GM23338 (cell line): ENCODE measurements around the gene GTF3C2. TPM values are rescaled to one million over a fixed set of nuclear protein-coding genes. Genes with fewer than 3 reads are reported as not detected.

Source experiments
- ATAC-seq: fragments of 200-7000 bp; cut with Tn5 transposase; 3 replicates; pipeline ENCODE4 v1.9.1; 2020
- DNase-seq: peaks from one replicate; pipeline ENCODE4 v3.0.0-alpha.2; 2015; ENCODE audit warnings: low spot score
- H2AFZ ChIP-seq: fragments of 200-600 bp; sonication (generic); 2 replicates; pipeline ENCODE4 v1.8.0; 2016; ENCODE audit warnings: antibody characterized with exemption, mild to moderate bottlenecking, moderate library complexity
- H3F3A ChIP-seq: fragments of 200-600 bp; sonication (generic); replicated peaks from 2 replicates; pipeline ENCODE4 v1.8.0; 2017; ENCODE audit warnings: antibody characterized with exemption, mixed run types, low read depth
- H3K27ac ChIP-seq: fragments of 200-600 bp; sonication (generic); 2 replicates; pipeline ENCODE4 v1.6.1; 2016; ENCODE audit warnings: low read depth
- H3K27me3 ChIP-seq: fragments of 200-600 bp; sonication (generic); 2 replicates; pipeline ENCODE4 v1.8.0; 2016; ENCODE audit warnings: mild to moderate bottlenecking, mixed run types, moderate library complexity; ENCODE audit not compliant: insufficient read depth
- H3K36me3 ChIP-seq: fragments of 200-600 bp; sonication (generic); 2 replicates; pipeline ENCODE4 v1.8.0; 2016; ENCODE audit warnings: mild to moderate bottlenecking; ENCODE audit not compliant: insufficient read depth
- H3K4me1 ChIP-seq: fragments of 200-600 bp; sonication (generic); 2 replicates; pipeline ENCODE4 v1.8.0; 2016; ENCODE audit warnings: mild to moderate bottlenecking, moderate library complexity; ENCODE audit not compliant: insufficient read depth
- H3K4me2 ChIP-seq: fragments of 200-600 bp; sonication (generic); 2 replicates; pipeline ENCODE4 v1.7.1; 2017; ENCODE audit warnings: mixed run types
- H3K4me3 ChIP-seq: fragments of 200-600 bp; sonication (generic); 2 replicates; pipeline ENCODE4 v1.6.1; 2016; ENCODE audit warnings: mixed run types
- H3K79me2 ChIP-seq: fragments of 200-600 bp; sonication (generic); replicated peaks from 2 replicates; pipeline ENCODE4 v1.8.0; 2017; ENCODE audit warnings: mild to moderate bottlenecking; ENCODE audit not compliant: insufficient read depth
- H3K9me2 ChIP-seq: fragments of 200-600 bp; sonication (generic); 2 replicates; pipeline ENCODE4 v1.8.0; 2017; ENCODE audit not compliant: insufficient read depth
- H4K20me1 ChIP-seq: fragments of 200-600 bp; sonication (generic); replicated peaks from 2 replicates; pipeline ENCODE4 v1.8.0; 2017; ENCODE audit warnings: mild to moderate bottlenecking; ENCODE audit not compliant: insufficient read depth
- H3K27ac Mint-ChIP-seq: 2 replicates; pipeline ENCODE4 v1.8.0; 2020; ENCODE audit warnings: inconsistent platforms, mild to moderate bottlenecking, moderate library complexity, mixed read lengths
- H3K27me3 Mint-ChIP-seq: 3 replicates; pipeline ENCODE4 v1.8.0; 2022; ENCODE audit warnings: low read depth, mild to moderate bottlenecking, moderate library complexity, mixed read lengths, inconsistent platforms; ENCODE audit not compliant: insufficient read depth, poor library complexity
- H3K36me3 Mint-ChIP-seq: 3 replicates; pipeline ENCODE4 v1.8.0; 2021; ENCODE audit warnings: low read depth, mild to moderate bottlenecking, inconsistent platforms, moderate library complexity, mixed read lengths
- H3K4me1 Mint-ChIP-seq: 3 replicates; pipeline ENCODE4 v1.8.0; 2020; ENCODE audit warnings: mild to moderate bottlenecking, inconsistent platforms, mixed read lengths
- H3K4me3 Mint-ChIP-seq: 3 replicates; pipeline ENCODE4 v1.8.0; 2021; ENCODE audit warnings: moderate library complexity, mild to moderate bottlenecking, inconsistent platforms, mixed read lengths
- H3K9me3 Mint-ChIP-seq: 3 replicates; pipeline ENCODE4 v1.8.0; 2020; ENCODE audit warnings: moderate library complexity, mild to moderate bottlenecking, inconsistent platforms, mixed read lengths
- CREB1 ChIP-seq: fragments of 250-450 bp; sonication (Bioruptor Pico); IDR thresholded peaks from 2 replicates; pipeline ENCODE4 v1.5.0; 2020; ENCODE audit warnings: low read depth, mild to moderate bottlenecking, moderate library complexity
- CTCF ChIP-seq, 2 experiments: fragments of 200-600 bp in 1 of 2; sonication (generic) in 1 of 2; conservative IDR thresholded peaks; 2 replicates each; pipeline versions ENCODE4 v1.5.1 to v1.6.1; 2016 to 2017; ENCODE audit warnings: antibody characterized with exemption in 2 of 2, low read depth in 2 of 2, mild to moderate bottlenecking in 2 of 2, moderate library complexity in 1 of 2
- ETS1 ChIP-seq: IDR thresholded peaks from 2 replicates; pipeline ENCODE4 v1.6.1; 2016; ENCODE audit warnings: antibody characterized with exemption
- EZH2phosphoT487 ChIP-seq: fragments of 200-600 bp; sonication (generic); IDR thresholded peaks from one replicate; pipeline ENCODE4 v1.8.1; 2018; ENCODE audit warnings: antibody characterized with exemption; ENCODE audit not compliant: unreplicated experiment
- JUNB ChIP-seq: IDR thresholded peaks from one replicate; pipeline ENCODE4 v1.6.1; 2016; ENCODE audit warnings: antibody characterized with exemption; ENCODE audit not compliant: unreplicated experiment
- NANOG ChIP-seq: IDR thresholded peaks from 2 replicates; pipeline ENCODE4 v1.6.1; 2016; ENCODE audit warnings: antibody characterized with exemption, borderline replicate concordance
- POLR2AphosphoS5 ChIP-seq: IDR thresholded peaks from 2 replicates; pipeline ENCODE4 v1.6.1; 2016; ENCODE audit warnings: antibody characterized with exemption, low read depth
- REST ChIP-seq: IDR thresholded peaks from one replicate; pipeline ENCODE4 v1.6.1; 2018; ENCODE audit warnings: antibody characterized with exemption; ENCODE audit not compliant: unreplicated experiment
- ZNF114 ChIP-seq: fragments of 250-450 bp; sonication (Bioruptor Pico); IDR thresholded peaks from 2 replicates; pipeline ENCODE4 v1.5.0; 2020; ENCODE audit warnings: mild to moderate bottlenecking, moderate library complexity
- ZNF331 ChIP-seq: fragments of 250-450 bp; sonication (Bioruptor Pico); IDR thresholded peaks from 2 replicates; pipeline ENCODE4 v1.5.0; 2020; ENCODE audit warnings: low read depth, mild to moderate bottlenecking, moderate library complexity
- polyA plus RNA-seq: library from polyadenylated mRNA; unstranded; fragments of >200 nt; fragmentation: Nextera tagmentation; extraction: Ambion mirVana; gene quantifications from 2 replicates; pipeline ENCODE4 v1.2.1, GENCODE V29; 2016
- total RNA-seq: library from RNA; depleted of rRNA; stranded (reverse); fragments of >200 nt; shearing (Covaris generic); gene quantifications from 2 replicates; pipeline ENCODE4 v1.2.3, GENCODE V29; 2014

The GTF3C2 gene
- total and polyA plus RNA-seq, 2 experiments from 2014 or later, result 69.1 to 118 TPM

- TF ChIP-seq REST, result no peak
- TF ChIP-seq JUNB, result no peak
- no peak for TF ChIP-seq ZNF331 (CRISPR knock-in tag)
- TF ChIP-seq NANOG, result no peak
- no peak for TF ChIP-seq EZH2phosphoT487
- no peak for TF ChIP-seq ETS1
- TF ChIP-seq CREB1 (CRISPR knock-in tag), result no peak
Measured at GRCh38 chr2:27370816-27371620, 14.5 kb upstream of the GTF3C2 start (continued).

- Mint-ChIP-seq H3K4me3 (peak within 1 kb of the TSS; percentile 86), H3K27ac (peak within 1 kb of the TSS; percentile 98), H3K9me3 (no peaks in the 10 kb centered on the region), H3K4me1 (peaks cover 24% of the 10 kb centered on the region), H3K36me3 (peaks cover 66% of the 10 kb centered on the region), H3K27me3 (peaks cover 15% of the 10 kb centered on the region)
- Histone ChIP-seq H4K20me1 (peaks cover 5% of the 10 kb centered on the region; the same call in 1 of the 2 replicates), H3K4me2 (peak within 1 kb of the TSS; percentile 98), H3K79me2 (peaks cover 34% of the 10 kb centered on the region), H3K4me1 (peaks cover 20% of the 10 kb centered on the region), H3K27me3 (no peaks in the 10 kb centered on the region), H3F3A (peaks cover 9% of the 10 kb centered on the region; the same call in 1 of the 2 replicates), H3K4me3 (peak within 1 kb of the TSS; percentile 93), H3K27ac (peak within 1 kb of the TSS; percentile 42; the same call in 1 of the 2 replicates), H3K9me2 (no peaks in the 10 kb centered on the region), H2AFZ (peak within 1 kb of the TSS; percentile 84), H3K36me3 (peaks cover 31% of the 10 kb centered on the region)
- ATAC-seq, result peak; percentile 89
- peak; percentile 99 for DNase-seq
- peak; percentile 100 for TF ChIP-seq ETS1
- TF ChIP-seq REST, result peak; percentile 2
- no peak for TF ChIP-seq NANOG
- TF ChIP-seq POLR2AphosphoS5, result peak; percentile 96
- TF ChIP-seq ZNF114 (CRISPR knock-in tag), result no peak
- TF ChIP-seq CREB1 (CRISPR knock-in tag), result peak; percentile 86
- TF ChIP-seq CTCF (conservative IDR thresholded peaks at IDR 0.05; ENCODE audit: low read depth in 2 of 2), result peak; percentile 57 to 91
Measured at GRCh38 chr2:27370026-27370815, 13.7 kb upstream of the GTF3C2 start, which contains the start of the genes EIF2B4 and SNX17. Gene EIF2B4, minus strand, starts transcription at chr2:27370338. Its CDS starts 24 bp downstream, at chr2:27370314. Gene SNX17, plus strand, starts transcription at chr2:27370616. Its CDS starts 128 bp downstream, at chr2:27370744.
